ENCODE results near the gene PRKN. TPM values are rescaled to one million over a fixed set of nuclear protein-coding genes. Genes with fewer than 3 reads are reported as not detected.
A peak's percentile ranks its signal among the peaks of the same experiment; 100 is the strongest.

PRKN gene
- total RNA-seq, 1 donor from 2014 or later: 2.8 TPM

- peaks cover 4% of the 10 kb centered on the region for H3K27me3 Mint-ChIP-seq (ENCODE audit: insufficient read depth, low read depth)
- H3K9me3 ChIP-seq (ENCODE audit: low read depth): no peaks in the 10 kb centered on the region
- H3K36me3 ChIP-seq: no peaks in the 10 kb centered on the region
- no peak overlapping the region for H3K4me2 ChIP-seq
- H3K4me3 Mint-ChIP-seq: no peak overlapping the region
- no peak overlapping the region for H2AFZ ChIP-seq (replicated peaks)
- H3K79me2 ChIP-seq (ENCODE audit: low read depth): no peaks in the 10 kb centered on the region
- no peak overlapping the region for H3K27ac ChIP-seq
- H3K36me3 Mint-ChIP-seq: no peaks in the 10 kb centered on the region
- H3K9ac ChIP-seq: no peak overlapping the region
- TF ChIP-seq EZH2 (IDR thresholded peaks at IDR 0.05): no peak
- no peaks in the 10 kb centered on the region for H4K20me1 ChIP-seq (ENCODE audit: low read depth)
- no peak overlapping the region for H3K4me3 ChIP-seq
- no peaks in the 10 kb centered on the region for H3K27me3 ChIP-seq
- peaks cover under 1% of the 10 kb centered on the region for H3K9me3 Mint-ChIP-seq
- DNase-seq (ENCODE audit: low spot score): no peak
- peaks cover 26% of the 10 kb centered on the region for H3K4me1 Mint-ChIP-seq
- H3K4me1 ChIP-seq: peaks cover 26% of the 10 kb centered on the region
- H3F3A ChIP-seq (ENCODE audit: low read depth): no peaks in the 10 kb centered on the region
- no peak overlapping the region for H3K27ac Mint-ChIP-seq
Observed at GRCh38 chr6:161486361-161487216, 1241.0 kb downstream of the PRKN start.

- H2AFZ ChIP-seq (replicated peaks): no peak overlapping the region
- Mint-ChIP-seq H3K4me1 (peaks cover 39% of the 10 kb centered on the region), H3K36me3 (no peaks in the 10 kb centered on the region), H3K9me3 (peaks cover 5% of the 10 kb centered on the region), H3K4me3 (no peak overlapping the region), H3K27me3 (ENCODE audit: insufficient read depth, low read depth) (peaks cover 5% of the 10 kb centered on the region), H3K27ac (no peak overlapping the region)
- H3K79me2 ChIP-seq (ENCODE audit: low read depth): no peaks in the 10 kb centered on the region
- H4K20me1 ChIP-seq (ENCODE audit: low read depth): no peaks in the 10 kb centered on the region
- H3K27me3 ChIP-seq: no peaks in the 10 kb centered on the region
- H3F3A ChIP-seq (ENCODE audit: low read depth): no peaks in the 10 kb centered on the region
- no peak overlapping the region for H3K4me3 ChIP-seq
- peaks cover 26% of the 10 kb centered on the region for H3K4me1 ChIP-seq
- H3K4me2 ChIP-seq: peak overlapping the region; percentile 9
- no peaks in the 10 kb centered on the region for H3K36me3 ChIP-seq
- no peak overlapping the region for H3K27ac ChIP-seq
- no peaks in the 10 kb centered on the region for H3K9me3 ChIP-seq (ENCODE audit: low read depth)
- DNase-seq (ENCODE audit: low spot score): peak; percentile 71
- TF ChIP-seq EZH2phosphoT487 (IDR thresholded peaks at IDR 0.05): no peak
- no peak for TF ChIP-seq EZH2 (IDR thresholded peaks at IDR 0.05)
- no peak for TF ChIP-seq CTCF (IDR thresholded peaks at IDR 0.05)
- H3K9ac ChIP-seq: no peak overlapping the region
Observed at GRCh38 chr6:161482517-161482858, 1245.1 kb downstream of the PRKN start.

GRCh38 chr6:161481786-161482516 lies 1245.6 kb downstream of the PRKN start:
- H2AFZ ChIP-seq (replicated peaks): no peak overlapping the region
- peaks cover 26% of the 10 kb centered on the region for H3K4me1 ChIP-seq
- no peaks in the 10 kb centered on the region for H3K9me3 ChIP-seq (ENCODE audit: low read depth)
- no peak overlapping the region for H3K9ac ChIP-seq
- Mint-ChIP-seq H3K36me3 (no peaks in the 10 kb centered on the region), H3K9me3 (peaks cover 5% of the 10 kb centered on the region), H3K27ac (no peak overlapping the region), H3K27me3 (ENCODE audit: insufficient read depth, low read depth) (peaks cover 5% of the 10 kb centered on the region), H3K4me1 (peaks cover 39% of the 10 kb centered on the region), H3K4me3 (no peak overlapping the region)
- no peak overlapping the region for H3K4me3 ChIP-seq
- H3K36me3 ChIP-seq: no peaks in the 10 kb centered on the region
- DNase-seq (ENCODE audit: low spot score): no peak
- no peak overlapping the region for H3K27ac ChIP-seq
- H3K27me3 ChIP-seq: no peaks in the 10 kb centered on the region
- H3K4me2 ChIP-seq: no peak overlapping the region
- no peaks in the 10 kb centered on the region for H3F3A ChIP-seq (ENCODE audit: low read depth)
- H3K79me2 ChIP-seq (ENCODE audit: low read depth): no peaks in the 10 kb centered on the region
- no peaks in the 10 kb centered on the region for H4K20me1 ChIP-seq (ENCODE audit: low read depth)
- TF ChIP-seq CTCF (IDR thresholded peaks at IDR 0.05): no peak
- no peak for TF ChIP-seq EZH2phosphoT487 (IDR thresholded peaks at IDR 0.05)
- no peak for TF ChIP-seq EZH2 (IDR thresholded peaks at IDR 0.05)

Measured in neural progenitor cell (in vitro differentiated cells).